Stomach smooth muscle (tissue), 2 donors: Measurements from ENCODE around the gene MDM4.

Source experiments
- H3K27ac ChIP-seq: one replicate; pipeline ENCODE4 v1.7.0; 2013; ENCODE audit warnings: mild to moderate bottlenecking, low read length, inconsistent platforms
- H3K27me3 ChIP-seq, 2 donors: one replicate each; pipeline ENCODE4 v1.7.0; 2013; ENCODE audit warnings: low read length in 2 of 2; ENCODE audit not compliant: insufficient read depth in 2 of 2, control insufficient read depth in 1 of 2
- H3K36me3 ChIP-seq, 2 donors: one replicate each; pipeline ENCODE4 v1.7.0; 2013; ENCODE audit warnings: low read length in 2 of 2; ENCODE audit not compliant: control insufficient read depth in 2 of 2, insufficient read depth in 2 of 2
- H3K4me1 ChIP-seq: one replicate; pipeline ENCODE4 v1.7.0; 2013; ENCODE audit warnings: low read length; ENCODE audit not compliant: control insufficient read depth, insufficient read depth
- H3K4me3 ChIP-seq, 2 donors: one replicate each; pipeline ENCODE4 v1.7.0; 2013; ENCODE audit warnings: low read length in 2 of 2
- H3K9ac ChIP-seq, 2 donors: one replicate each; pipeline ENCODE4 v1.7.0; 2013; ENCODE audit warnings: low read length in 2 of 2, mild to moderate bottlenecking in 1 of 2
- H3K9me3 ChIP-seq, 2 donors: one replicate each; pipeline ENCODE4 v1.7.0; 2013; ENCODE audit warnings: low read length in 2 of 2; ENCODE audit not compliant: control insufficient read depth in 2 of 2
- donor health status: healthy.
- donor health status: Pancreatic carcinoma.

Gene MDM4

GRCh38 chr1:204516180-204516879 lies at the start of gene MDM4:
MDM4 (plus strand) TSS chr1:204516406; CDS start chr1:204525519, 9,113 bp downstream.
- peaks cover 2 to 5% of the 10 kb centered on the region in 2 donors for H3K36me3 ChIP-seq
- peak within 1 kb of the TSS; percentile 90 for H3K27ac ChIP-seq
- H3K4me1 ChIP-seq, result peaks cover 21% of the 10 kb centered on the region
- H3K9me3 ChIP-seq, result no peaks in the 10 kb centered on the region
- peak within 1 kb of the TSS; percentile 96 for H3K4me3 ChIP-seq
- H3K27me3 ChIP-seq, result no peaks in the 10 kb centered on the region
- peak within 1 kb of the TSS; percentile 88 to 96 for H3K9ac ChIP-seq

GRCh38 chr1:204466416-204467405 lies 49.5 kb upstream of the MDM4 start:
- Histone ChIP-seq H3K27ac (no peak overlapping the region), H3K36me3 (peaks cover 28 to 34% of the 10 kb centered on the region in 2 donors), H3K4me1 (peaks cover 29% of the 10 kb centered on the region), H3K9ac (no peak overlapping the region), H3K4me3 (no peak overlapping the region), H3K9me3 (no peaks in the 10 kb centered on the region), H3K27me3 (no peaks in the 10 kb centered on the region)

GRCh38 chr1:204468206-204468605 lies 48.0 kb upstream of the MDM4 start:
- no peak overlapping the region for H3K4me3 ChIP-seq
- H3K36me3 ChIP-seq, result peaks cover 22 to 28% of the 10 kb centered on the region in 2 donors
- H3K9me3 ChIP-seq, result no peaks in the 10 kb centered on the region
- no peak overlapping the region for H3K9ac ChIP-seq
- no peaks in the 10 kb centered on the region for H3K27me3 ChIP-seq
- peaks cover 23% of the 10 kb centered on the region for H3K4me1 ChIP-seq
- no peak overlapping the region for H3K27ac ChIP-seq

- no peaks in the 10 kb centered on the region for H3K9me3 ChIP-seq
- peaks cover 18 to 23% of the 10 kb centered on the region in 2 donors for H3K36me3 ChIP-seq
- no peaks in the 10 kb centered on the region for H3K27me3 ChIP-seq
- H3K4me1 ChIP-seq, result peaks cover 21% of the 10 kb centered on the region
- no peak overlapping the region for H3K9ac ChIP-seq
- no peak overlapping the region for H3K27ac ChIP-seq
- no peak overlapping the region for H3K4me3 ChIP-seq
These were observed 47.4 kb upstream of the MDM4 start for GRCh38 chr1:204468766-204469302.

GRCh38 chr1:204469304-204469703 lies 46.9 kb upstream of the MDM4 start:
- Histone ChIP-seq H3K27ac (no peak overlapping the region), H3K9ac (no peak overlapping the region), H3K9me3 (no peaks in the 10 kb centered on the region), H3K36me3 (peaks cover 14 to 19% of the 10 kb centered on the region in 2 donors), H3K27me3 (no peaks in the 10 kb centered on the region), H3K4me3 (no peak overlapping the region), H3K4me1 (peaks cover 16% of the 10 kb centered on the region)

GRCh38 chr1:204471687-204472086 lies 44.5 kb upstream of the MDM4 start:
- H3K4me3 ChIP-seq, result no peak overlapping the region
- H3K9ac ChIP-seq, result no peak overlapping the region
- H3K27ac ChIP-seq, result no peak overlapping the region
- no peaks in the 10 kb centered on the region for H3K9me3 ChIP-seq
- no peaks in the 10 kb centered on the region for H3K27me3 ChIP-seq
- H3K36me3 ChIP-seq, result peaks cover 13 to 17% of the 10 kb centered on the region in 2 donors
- peaks cover 4% of the 10 kb centered on the region for H3K4me1 ChIP-seq

- H3K4me1 ChIP-seq, result peaks cover 7% of the 10 kb centered on the region
- no peak overlapping the region for H3K9ac ChIP-seq
- no peaks in the 10 kb centered on the region for H3K27me3 ChIP-seq
- no peak overlapping the region for H3K27ac ChIP-seq
- no peaks in the 10 kb centered on the region for H3K9me3 ChIP-seq
- peaks cover 13 to 17% of the 10 kb centered on the region in 2 donors for H3K36me3 ChIP-seq
- no peak overlapping the region for H3K4me3 ChIP-seq
These were observed 43.5 kb upstream of the MDM4 start for GRCh38 chr1:204472660-204473059.

GRCh38 chr1:204473400-204473965 lies 42.7 kb upstream of the MDM4 start:
- no peak overlapping the region for H3K27ac ChIP-seq
- peaks cover 15% of the 10 kb centered on the region for H3K4me1 ChIP-seq
- H3K9me3 ChIP-seq, result no peaks in the 10 kb centered on the region
- H3K27me3 ChIP-seq, result no peaks in the 10 kb centered on the region
- peaks cover 7 to 10% of the 10 kb centered on the region in 2 donors for H3K36me3 ChIP-seq
- H3K9ac ChIP-seq, result no peak overlapping the region
- no peak overlapping the region for H3K4me3 ChIP-seq

- no peak overlapping the region for H3K9ac ChIP-seq
- no peaks in the 10 kb centered on the region for H3K27me3 ChIP-seq
- peaks cover 26% of the 10 kb centered on the region for H3K4me1 ChIP-seq
- no peaks in the 10 kb centered on the region for H3K36me3 ChIP-seq
- no peak overlapping the region for H3K4me3 ChIP-seq
- H3K27ac ChIP-seq, result no peak overlapping the region
- no peaks in the 10 kb centered on the region for H3K9me3 ChIP-seq
These were observed 40.4 kb upstream of the MDM4 start for GRCh38 chr1:204475656-204476432.

- peaks cover 27% of the 10 kb centered on the region for H3K4me1 ChIP-seq
- H3K27me3 ChIP-seq, result no peaks in the 10 kb centered on the region
- no peak overlapping the region for H3K4me3 ChIP-seq
- no peaks in the 10 kb centered on the region for H3K36me3 ChIP-seq
- no peak overlapping the region for H3K27ac ChIP-seq
- H3K9ac ChIP-seq, result no peak overlapping the region
- H3K9me3 ChIP-seq, result no peaks in the 10 kb centered on the region
These were observed 39.6 kb upstream of the MDM4 start for GRCh38 chr1:204476563-204476962.
